Measurements from ENCODE around the gene AKAP13.

AKAP13 gene

GRCh38 chr15:85710340-85710842, 330.0 kb downstream of the AKAP13 start:
- TF ChIP-seq, protein P1, sequence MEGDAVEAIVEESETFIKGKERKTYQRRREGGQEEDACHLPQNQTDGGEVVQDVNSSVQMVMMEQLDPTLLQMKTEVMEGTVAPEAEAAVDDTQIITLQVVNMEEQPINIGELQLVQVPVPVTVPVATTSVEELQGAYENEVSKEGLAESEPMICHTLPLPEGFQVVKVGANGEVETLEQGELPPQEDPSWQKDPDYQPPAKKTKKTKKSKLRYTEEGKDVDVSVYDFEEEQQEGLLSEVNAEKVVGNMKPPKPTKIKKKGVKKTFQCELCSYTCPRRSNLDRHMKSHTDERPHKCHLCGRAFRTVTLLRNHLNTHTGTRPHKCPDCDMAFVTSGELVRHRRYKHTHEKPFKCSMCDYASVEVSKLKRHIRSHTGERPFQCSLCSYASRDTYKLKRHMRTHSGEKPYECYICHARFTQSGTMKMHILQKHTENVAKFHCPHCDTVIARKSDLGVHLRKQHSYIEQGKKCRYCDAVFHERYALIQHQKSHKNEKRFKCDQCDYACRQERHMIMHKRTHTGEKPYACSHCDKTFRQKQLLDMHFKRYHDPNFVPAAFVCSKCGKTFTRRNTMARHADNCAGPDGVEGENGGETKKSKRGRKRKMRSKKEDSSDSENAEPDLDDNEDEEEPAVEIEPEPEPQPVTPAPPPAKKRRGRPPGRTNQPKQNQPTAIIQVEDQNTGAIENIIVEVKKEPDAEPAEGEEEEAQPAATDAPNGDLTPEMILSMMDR (IDR thresholded peaks at IDR 0.05) = no peak
- Histone ChIP-seq H3K79me2 (no peaks in the 10 kb centered on the region), H3K27me3 (ENCODE audit: control insufficient read depth, insufficient read depth, low read length) (no peaks in the 10 kb centered on the region), H3K27ac (no peak overlapping the region), H3K4me3 (ENCODE audit: low read depth, low read length) (no peak overlapping the region), H3K4me2 (ENCODE audit: low read length) (no peak overlapping the region), H3K9ac (no peak overlapping the region), H3K36me3 (ENCODE audit: control insufficient read depth, insufficient read depth, low read length) (no peaks in the 10 kb centered on the region), H2AFZ (no peak overlapping the region), H3K9me3 (ENCODE audit: control insufficient read depth, low read length) (no peaks in the 10 kb centered on the region), H3K4me1 (no peaks in the 10 kb centered on the region)

- H3K4me2 ChIP-seq (ENCODE audit: low read length) = no peak overlapping the region
- H3K36me3 ChIP-seq (ENCODE audit: control insufficient read depth, insufficient read depth, low read length) = no peaks in the 10 kb centered on the region
- no peak overlapping the region for H3K27ac ChIP-seq
These were observed 331.3 kb downstream of the AKAP13 start for GRCh38 chr15:85711580-85712192.

DNA sequence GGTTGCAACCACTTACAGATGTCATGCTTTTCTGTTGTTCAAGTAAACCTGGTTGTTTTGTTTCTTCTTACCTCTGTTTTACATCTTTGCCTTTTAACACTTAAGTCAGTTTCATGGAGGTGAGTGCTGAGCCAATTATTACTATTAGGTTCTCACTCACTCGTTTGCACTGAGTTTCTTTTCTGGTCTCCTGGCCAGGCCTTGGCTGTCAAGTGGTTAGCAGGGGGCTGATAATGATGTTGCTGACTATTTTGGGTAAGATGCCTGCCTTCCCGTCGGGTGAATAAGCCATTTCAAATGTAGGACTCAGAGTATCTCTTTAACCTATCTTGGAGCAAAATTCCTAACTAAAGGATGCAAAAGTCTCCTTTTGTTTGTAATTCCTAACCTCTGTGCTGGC, 335.9 kb downstream of the AKAP13 start:
- H3K4me1 ChIP-seq = no peaks in the 10 kb centered on the region
- H3K36me3 ChIP-seq (ENCODE audit: control insufficient read depth, insufficient read depth, low read length) = no peaks in the 10 kb centered on the region
- H3K27ac ChIP-seq = no peak overlapping the region
- no peaks in the 10 kb centered on the region for H3K27me3 ChIP-seq (ENCODE audit: control insufficient read depth, insufficient read depth, low read length)
- H3K9me3 ChIP-seq (ENCODE audit: control insufficient read depth, low read length) = no peaks in the 10 kb centered on the region
- no peak overlapping the region for H3K4me3 ChIP-seq (ENCODE audit: low read depth, low read length)
- no peak overlapping the region for H3K4me2 ChIP-seq (ENCODE audit: low read length)
- H3K79me2 ChIP-seq = no peaks in the 10 kb centered on the region
- H2AFZ ChIP-seq = no peak overlapping the region
- no peak overlapping the region for H3K9ac ChIP-seq
- TF ChIP-seq, protein P1 (IDR thresholded peaks at IDR 0.05) = no peak

More at GRCh38 chr15:85711580-85712192, 331.3 kb downstream of the AKAP13 start:
- Histone ChIP-seq H3K4me3 (ENCODE audit: low read depth, low read length) (no peak overlapping the region), H3K27me3 (ENCODE audit: control insufficient read depth, insufficient read depth, low read length) (no peaks in the 10 kb centered on the region), H3K9ac (no peak overlapping the region), H3K79me2 (no peaks in the 10 kb centered on the region), H3K9me3 (ENCODE audit: control insufficient read depth, low read length) (no peaks in the 10 kb centered on the region), H3K4me1 (no peaks in the 10 kb centered on the region), H2AFZ (no peak overlapping the region)
- TF ChIP-seq, protein P1 (IDR thresholded peaks at IDR 0.05) = no peak

DNA sequence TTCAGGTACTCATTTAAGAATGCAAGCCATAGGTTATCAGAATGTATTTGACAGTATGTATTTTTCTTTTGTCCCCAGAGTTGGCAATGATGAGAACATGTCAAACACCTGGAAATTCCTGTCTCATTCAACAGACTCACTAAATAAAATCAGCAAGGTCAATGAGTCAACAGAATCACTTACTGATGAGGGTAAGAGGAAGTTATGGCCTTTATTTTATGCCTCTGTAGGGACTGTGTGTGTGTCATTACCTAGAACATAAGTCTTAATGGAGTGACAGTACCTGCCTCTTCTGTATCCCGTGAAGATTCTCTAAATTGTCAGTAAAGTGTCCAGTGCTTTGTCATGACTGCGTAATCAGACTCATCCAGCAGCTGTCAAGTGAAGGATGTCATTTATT, 336.8 kb downstream of the AKAP13 start:
- no peak overlapping the region for H3K9ac ChIP-seq
- no peaks in the 10 kb centered on the region for H3K27me3 ChIP-seq (ENCODE audit: control insufficient read depth, insufficient read depth, low read length)
- H3K79me2 ChIP-seq = no peaks in the 10 kb centered on the region
- no peaks in the 10 kb centered on the region for H3K4me1 ChIP-seq
- H3K4me3 ChIP-seq (ENCODE audit: low read depth, low read length) = no peak overlapping the region
- no peak overlapping the region for H3K27ac ChIP-seq
- no peak overlapping the region for H2AFZ ChIP-seq
- H3K4me2 ChIP-seq (ENCODE audit: low read length) = no peak overlapping the region
- TF ChIP-seq, protein P1 (IDR thresholded peaks at IDR 0.05) = no peak
- H3K9me3 ChIP-seq (ENCODE audit: control insufficient read depth, low read length) = no peaks in the 10 kb centered on the region
- H3K36me3 ChIP-seq (ENCODE audit: control insufficient read depth, insufficient read depth, low read length) = no peaks in the 10 kb centered on the region

All from parathyroid adenoma (tissue), 2 donors.